BLaER1 (cell line): Measurements from ENCODE around the gene OR2T3.
"Not testable (repeated sequence)": the region's sequence is repeated elsewhere in the genome, so short reads cannot be mapped to it uniquely, and the experiment has no call there.

Source experiments
- H3K27ac ChIP-seq: shearing (Covaris generic); formaldehyde crosslinking; 2 replicates; pipeline ENCODE4 v1.8.1; 2022
- H3K27me3 ChIP-seq: shearing (Covaris generic); formaldehyde crosslinking; 2 replicates; pipeline ENCODE4 v1.8.1; 2022
- H3K36me3 ChIP-seq: shearing (Covaris generic); formaldehyde crosslinking; 2 replicates; pipeline ENCODE4 v1.8.1; 2022
- H3K4me1 ChIP-seq: shearing (Covaris generic); formaldehyde crosslinking; 2 replicates; pipeline ENCODE4 v1.8.1; 2022
- H3K4me2 ChIP-seq: shearing (Covaris generic); formaldehyde crosslinking; 2 replicates; pipeline ENCODE4 v1.8.1; 2022
- H3K4me3 ChIP-seq: shearing (Covaris generic); formaldehyde crosslinking; 2 replicates; pipeline ENCODE4 v1.8.1; 2022
- H3K9ac ChIP-seq: shearing (Covaris generic); formaldehyde crosslinking; 2 replicates; pipeline ENCODE4 v1.8.1; 2022
- H3K9me3 ChIP-seq: shearing (Covaris generic); formaldehyde crosslinking; 2 replicates; pipeline ENCODE4 v1.8.1; 2022
- H4K20me1 ChIP-seq: shearing (Covaris generic); formaldehyde crosslinking; 2 replicates; pipeline ENCODE4 v1.8.1; 2022
- Cebpa-rat ChIP-seq: shearing (Covaris generic); IDR thresholded peaks from 2 replicates; pipeline ENCODE4 v1.8.1; 2022

OR2T3 gene

DNA sequence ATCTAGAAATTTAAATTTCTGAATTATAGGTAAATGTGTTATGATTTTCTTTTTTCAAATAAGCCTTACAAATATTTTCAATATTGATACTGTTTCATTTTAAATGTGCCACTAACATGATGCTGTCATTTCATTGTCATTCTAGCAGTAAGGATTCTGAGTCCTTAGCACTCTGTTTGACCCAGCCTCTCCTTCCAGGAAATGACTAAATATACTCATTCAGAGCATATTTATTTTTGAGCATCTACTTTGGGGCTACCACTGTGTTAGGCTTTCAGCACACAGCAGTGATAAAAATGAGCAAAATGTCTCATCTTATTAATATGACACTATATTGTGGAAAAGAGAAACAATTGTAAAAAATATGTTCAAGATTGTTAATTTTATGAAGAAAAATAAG lies 37.1 kb downstream of the OR2T3 start:
- not testable (repeated sequence) for H3K4me1 ChIP-seq, H3K4me2 ChIP-seq, H4K20me1 ChIP-seq, H3K9me3 ChIP-seq, H3K27me3 ChIP-seq, H3K27ac ChIP-seq, H3K36me3 ChIP-seq, H3K9ac ChIP-seq, H3K4me3 ChIP-seq

DNA sequence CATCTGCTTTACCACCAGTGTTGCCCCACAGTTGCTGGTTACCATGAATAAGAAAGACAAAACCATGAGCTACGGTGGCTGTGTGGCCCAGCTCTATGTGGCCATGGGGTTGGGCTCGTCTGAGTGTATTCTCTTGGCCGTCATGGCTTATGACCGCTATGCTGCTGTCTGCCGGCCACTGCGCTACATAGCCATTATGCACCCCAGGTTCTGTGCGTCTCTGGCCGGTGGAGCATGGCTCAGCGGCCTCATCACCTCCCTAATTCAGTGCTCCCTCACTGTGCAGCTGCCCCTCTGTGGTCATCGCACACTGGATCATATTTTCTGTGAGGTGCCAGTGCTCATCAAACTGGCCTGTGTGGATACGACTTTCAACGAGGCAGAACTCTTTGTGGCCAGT lies 48.7 kb downstream of the OR2T3 start:
- H3K27me3 ChIP-seq: no peaks in the 10 kb centered on the region
- H3K9ac ChIP-seq: no peak overlapping the region
- H4K20me1 ChIP-seq: no peaks in the 10 kb centered on the region
- TF ChIP-seq Cebpa-rat: no peak
- H3K36me3 ChIP-seq: no peaks in the 10 kb centered on the region
- no peaks in the 10 kb centered on the region for H3K4me1 ChIP-seq
- no peak overlapping the region for H3K4me3 ChIP-seq
- no peaks in the 10 kb centered on the region for H3K9me3 ChIP-seq
- no peak overlapping the region for H3K27ac ChIP-seq
- no peak overlapping the region for H3K4me2 ChIP-seq
